H1 (cell line): ENCODE results near the gene TMEM135. TPM values are rescaled to one million over a fixed set of nuclear protein-coding genes. Genes with fewer than 3 reads are reported as not detected.

Experiments used
- CTCF ChIA-PET: fragments of 300-600 bp; sonication (Branson Sonifier 250); formaldehyde crosslinking; loops from one replicate; lab custom pipeline; 2021; ENCODE audit not compliant: partially characterized antibody; lab: Charles Lee
- POLR2A ChIA-PET: fragments of 300-600 bp; sonication (Branson Sonifier 250); formaldehyde crosslinking; loops from one replicate; lab custom pipeline; 2021; ENCODE audit warnings: inconsistent platforms; ENCODE audit not compliant: partially characterized antibody; lab: Charles Lee
- DNase-seq, 2 experiments: peaks; one replicate each; pipeline versions ENCODE4 v3.0.0 to v3.0.0-alpha.2; 2010 to 2022; ENCODE audit warnings: low spot score in 2 of 2, low read depth in 1 of 2, mixed read lengths in 1 of 2
- FAIRE-seq: peaks from 2 replicates; lab custom pipeline; 2011; peaks lifted over from hg19 to GRCh38; lab: Jason Lieb, UNC
- H2AFZ ChIP-seq: 2 replicates; pipeline ENCODE4 v1.8.1; 2012; ENCODE audit warnings: low read length, inconsistent platforms
- H2AK5ac ChIP-seq: 2 replicates; pipeline ENCODE4 v1.6.1; 2013; ENCODE audit warnings: low read depth, low read length
- H2BK120ac ChIP-seq: replicated peaks from 2 replicates; pipeline ENCODE3; 2013; ENCODE audit warnings: low read depth, low read length, inconsistent platforms
- H2BK12ac ChIP-seq: 2 replicates; pipeline ENCODE4 v1.6.1; 2013; ENCODE audit warnings: low read depth, low read length
- H2BK15ac ChIP-seq: 2 replicates; pipeline ENCODE4 v1.6.1; 2013; ENCODE audit warnings: low read length
- H2BK20ac ChIP-seq: 2 replicates; pipeline ENCODE4 v1.6.1; 2013; ENCODE audit warnings: low read length
- H2BK5ac ChIP-seq: 2 replicates; pipeline ENCODE4 v1.6.1; 2013; ENCODE audit warnings: low read depth, low read length
- H3K14ac ChIP-seq: 2 replicates; pipeline ENCODE4 v1.6.1; 2013; ENCODE audit warnings: inconsistent platforms; ENCODE audit not compliant: insufficient read length
- H3K18ac ChIP-seq: 2 replicates; pipeline ENCODE4 v1.6.1; 2013; ENCODE audit warnings: low read length; ENCODE audit errors: extremely low read depth
- H3K23ac ChIP-seq: 2 replicates; pipeline ENCODE4 v1.6.1; 2013; ENCODE audit warnings: inconsistent platforms; ENCODE audit not compliant: insufficient read length
- H3K23me2 ChIP-seq: 2 replicates; pipeline ENCODE4 v1.6.1; 2013; ENCODE audit warnings: low read depth, low read length
- H3K27ac ChIP-seq: 2 replicates; pipeline ENCODE4 v1.6.1; 2011; ENCODE audit warnings: low read depth, low read length, inconsistent platforms
- H3K27me3 ChIP-seq, 4 experiments: replicated peaks in 1 of 4; 1 replicate in 1 of 4; 2 replicates in 3 of 4; pipeline versions ENCODE4 v1.6.1 to v1.8.1; 2011 to 2013; ENCODE audit warnings: low read length in 3 of 4, mild to moderate bottlenecking in 3 of 4, inconsistent platforms in 2 of 4, mixed read lengths in 2 of 4, moderate library complexity in 1 of 4; ENCODE audit not compliant: control insufficient read depth in 3 of 4, insufficient read depth in 3 of 4; ENCODE audit errors: extremely low read depth in 1 of 4
- H3K36me3 ChIP-seq, 4 experiments: 2 replicates each; pipeline versions ENCODE4 v1.6.1 to v1.8.1; 2011 to 2013; ENCODE audit warnings: mild to moderate bottlenecking in 4 of 4, low read length in 3 of 4, moderate library complexity in 2 of 4, control low read depth in 1 of 4, inconsistent platforms in 1 of 4; ENCODE audit not compliant: insufficient read depth in 4 of 4, control insufficient read depth in 2 of 4
- H3K4ac ChIP-seq: replicated peaks from 2 replicates; pipeline ENCODE3; 2013; ENCODE audit warnings: low read length, low read depth, mixed read lengths, inconsistent platforms; ENCODE audit not compliant: insufficient read length
- H3K4me1 ChIP-seq, 4 experiments: replicated peaks in 1 of 4; 1 replicate in 1 of 4; 2 replicates in 3 of 4; pipeline versions ENCODE4 v1.6.1 to v1.8.1; 2011 to 2013; ENCODE audit warnings: low read length in 3 of 4, inconsistent platforms in 2 of 4, mixed read lengths in 1 of 4; ENCODE audit not compliant: insufficient read depth in 4 of 4, control insufficient read depth in 3 of 4
- H3K4me2 ChIP-seq, 2 experiments: 2 replicates each; pipeline versions ENCODE4 v1.6.1 to v1.8.1; 2011 to 2013; ENCODE audit warnings: low read depth in 2 of 2, low read length in 2 of 2, control low read depth in 1 of 2, inconsistent platforms in 1 of 2, mild to moderate bottlenecking in 1 of 2; ENCODE audit not compliant: insufficient read depth in 1 of 2
- H3K4me3 ChIP-seq, 4 experiments: fragments of 200-600, 300-600 bp in 1 of 4; sonication (generic), shearing (Covaris generic), sonication (Bioruptor Twin) in 1 of 4; 2 replicates each; pipeline versions ENCODE4 v1.5.1 to v1.8.1; 2011 to 2016; ENCODE audit warnings: low read length in 4 of 4, low read depth in 3 of 4, control low read depth in 2 of 4, inconsistent platforms in 2 of 4, mild to moderate bottlenecking in 2 of 4, mixed read lengths in 1 of 4, moderate library complexity in 1 of 4; ENCODE audit not compliant: insufficient read depth in 2 of 4; ENCODE audit errors: extremely low read depth in 1 of 4
- H3K56ac ChIP-seq: replicated peaks from 2 replicates; pipeline ENCODE3; 2013; ENCODE audit warnings: low read depth, mild to moderate bottlenecking, mixed read lengths, low read length, inconsistent platforms; ENCODE audit not compliant: insufficient read length
- H3K79me1 ChIP-seq: 2 replicates; pipeline ENCODE4 v1.6.1; 2013; ENCODE audit warnings: low read depth, low read length, control low read depth
- H3K79me2 ChIP-seq, 2 experiments: 2 replicates each; pipeline versions ENCODE4 v1.6.1 to v1.8.1; 2012 to 2013; ENCODE audit warnings: low read length in 2 of 2, mild to moderate bottlenecking in 2 of 2, inconsistent platforms in 1 of 2; ENCODE audit not compliant: insufficient read depth in 2 of 2, control insufficient read depth in 1 of 2
- H3K9ac ChIP-seq, 4 experiments: replicated peaks in 1 of 4; 1 replicate in 1 of 4; 2 replicates in 3 of 4; pipeline versions ENCODE4 v1.6.1 to v1.8.1; 2011 to 2013; ENCODE audit warnings: low read depth in 3 of 4, low read length in 3 of 4, control low read depth in 2 of 4, mild to moderate bottlenecking in 2 of 4, moderate library complexity in 2 of 4, inconsistent platforms in 1 of 4; ENCODE audit errors: extremely low read depth in 1 of 4
- H3K9me3 ChIP-seq, 2 experiments: 2 replicates each; pipeline versions ENCODE4 v1.6.1 to v1.8.1; 2012 to 2013; ENCODE audit warnings: mild to moderate bottlenecking in 2 of 2, moderate library complexity in 2 of 2, control low read depth in 1 of 2, inconsistent platforms in 1 of 2, low read depth in 1 of 2, low read length in 1 of 2, mixed read lengths in 1 of 2; ENCODE audit not compliant: insufficient read depth in 2 of 2
- H4K20me1 ChIP-seq, 2 experiments: replicated peaks in 1 of 2; 2 replicates each; pipeline versions ENCODE3 to v1.8.1; 2011 to 2013; ENCODE audit warnings: inconsistent platforms in 2 of 2, low read length in 2 of 2, mild to moderate bottlenecking in 1 of 2; ENCODE audit not compliant: insufficient read depth in 2 of 2, control insufficient read depth in 1 of 2
- H4K5ac ChIP-seq: 2 replicates; pipeline ENCODE4 v1.6.1; 2013; ENCODE audit warnings: low read length, low read depth, mixed read lengths, inconsistent platforms; ENCODE audit not compliant: insufficient read length
- H4K8ac ChIP-seq: 2 replicates; pipeline ENCODE4 v1.8.0; 2013; ENCODE audit warnings: mild to moderate bottlenecking, moderate library complexity, low read length, inconsistent platforms; ENCODE audit not compliant: insufficient read depth; ENCODE audit errors: extremely low read depth
- H4K91ac ChIP-seq: replicated peaks from 2 replicates; pipeline ENCODE3; 2013; ENCODE audit warnings: low read length, mixed read lengths, inconsistent platforms; ENCODE audit not compliant: insufficient read length
- CHD1 ChIP-seq: IDR thresholded peaks from 2 replicates; pipeline ENCODE4 v1.6.1; 2012; ENCODE audit warnings: low read depth, low read length, improper control_type of control experiment
- HDAC6 ChIP-seq: IDR thresholded peaks from one replicate; pipeline ENCODE4 v1.7.1; 2012; ENCODE audit warnings: low read depth, mild to moderate bottlenecking, inconsistent platforms, low read length, moderate library complexity
- RXRA ChIP-seq: IDR thresholded peaks from 2 replicates; pipeline ENCODE4 v1.6.1; 2011; ENCODE audit warnings: low read depth, mild to moderate bottlenecking, low read length, moderate library complexity; ENCODE audit not compliant: insufficient read depth
- USF2 ChIP-seq: IDR thresholded peaks from 2 replicates; pipeline ENCODE4 v1.6.1; 2011; ENCODE audit warnings: low read length, improper control_type of control experiment
- WGBS, 2 experiments: shearing (Covaris generic) in 1 of 2; methylation state at CpG; one replicate each; pipeline versions ENCODE4 v1.1.6 to v1.1.7; 2013 to 2015; ENCODE audit warnings: low lambda C conversion rate in 2 of 2, mixed read lengths in 2 of 2, inconsistent platforms in 1 of 2, low coverage in 1 of 2, missing lambda C conversion rate in 1 of 2; ENCODE audit not compliant: insufficient replicate concordance in 2 of 2, insufficient coverage in 1 of 2, insufficient read length in 1 of 2; ENCODE audit errors: extremely low coverage in 1 of 2, missing lambda C conversion rate in 1 of 2; 5-methylcytosine and 5-hydroxymethylcytosine counted together
- polyA plus RNA-seq, 7 experiments: library from polyadenylated mRNA; depleted of rRNA in 3 of 7; stranded (reverse) in 5 of 7; unstranded in 2 of 7; fragments of >200 nt in 5 of 7; fragments of 200-250 nt in 2 of 7; gene quantifications; 1 replicate in 5 of 7; 2 replicates in 1 of 7; 4 replicates in 1 of 7; pipeline versions ENCODE4 v1.2.1 to v1.2.3, GENCODE V29; 2011 to 2013; ENCODE audit warnings: missing spikeins in 2 of 7, mixed read lengths in 2 of 7
- total RNA-seq: library from RNA; stranded (reverse); fragmentation: NEBNext Ultra II Directional; extraction: Animal tissue kit (Norgen Biotek cat#: 25700); gene quantifications from 2 replicates; pipeline ENCODE4 v1.2.1, GENCODE V29; 2021

Gene TMEM135
- total and polyA plus RNA-seq, 2 of the 8 experiments (the other 6 are each of a cell fraction or from before 2014, with no cell fraction given), result 9.3 to 31.3 TPM

- Histone ChIP-seq H4K20me1 (no peaks in the 10 kb centered on the region), H3K9me3 (no peaks in the 10 kb centered on the region), H3K27ac (no peak overlapping the region), H3K23me2 (no peaks in the 10 kb centered on the region)
- TF ChIP-seq USF2 (no peak), HDAC6 (no peak), RXRA (no peak), CHD1 (no peak)
- TF ChIP-seq, all 59 proteins: peak for 0
- no peak overlapping the region for H3K4me2 ChIP-seq
- CTCF ChIA-PET, result no interaction called here
- H2BK15ac ChIP-seq, result no peak overlapping the region
- no peak for FAIRE-seq
- H4K8ac ChIP-seq, result no peak overlapping the region
- H3K36me3 ChIP-seq, result no peaks in the 10 kb centered on the region
- no peak overlapping the region for H2BK20ac ChIP-seq
- H3K79me1 ChIP-seq, result no peaks in the 10 kb centered on the region
- no peaks in the 10 kb centered on the region for H3K79me2 ChIP-seq
- H3K14ac ChIP-seq, result no peak overlapping the region
- H3K18ac ChIP-seq, result no peak overlapping the region
- H4K5ac ChIP-seq, result no peak overlapping the region
- DNase-seq, result no peak
- no peak overlapping the region for H3K4me3 ChIP-seq
- no peak overlapping the region for H2BK120ac ChIP-seq
- no peak overlapping the region for H4K91ac ChIP-seq
- H2BK5ac ChIP-seq, result no peak overlapping the region
- H3K4ac ChIP-seq, result no peak overlapping the region
- no peak overlapping the region for H3K56ac ChIP-seq
- H2AFZ ChIP-seq, result no peak overlapping the region
- no peaks in the 10 kb centered on the region for H3K27me3 ChIP-seq
- H2AK5ac ChIP-seq, result no peak overlapping the region
- POLR2A ChIA-PET, result no interaction called here
- WGBS, 2 experiments, result 87% methylated on average over 2 of the region's 2 CpGs; no CpG with 5 or more reads in 1 of the 2 experiments
- H3K4me1 ChIP-seq, result no peaks in the 10 kb centered on the region
- no peak overlapping the region for H2BK12ac ChIP-seq
- no peak overlapping the region for H3K9ac ChIP-seq
- H3K23ac ChIP-seq, result no peak overlapping the region
These were observed 242.4 kb downstream of the TMEM135 start for GRCh38 chr11:87280143-87280542.
